Progenitor cell of endocrine pancreas (in vitro differentiated cells): ENCODE data around the gene CNKSR1. TPM values are rescaled to one million over a fixed set of nuclear protein-coding genes. Genes with fewer than 3 reads are reported as not detected.

Experiments
- DNase-seq: peaks from one replicate; pipeline ENCODE4 v3.0.0; 2021; ENCODE audit warnings: low spot score; ENCODE audit not compliant: unreplicated experiment
- H3K27ac Mint-ChIP-seq: 2 replicates; pipeline ENCODE4 v1.8.0; 2021; ENCODE audit warnings: mild to moderate bottlenecking, moderate library complexity, mixed read lengths
- H3K27me3 Mint-ChIP-seq: 2 replicates; pipeline ENCODE4 v1.8.0; 2021; ENCODE audit warnings: mixed read lengths
- H3K36me3 Mint-ChIP-seq: 2 replicates; pipeline ENCODE4 v1.8.0; 2022; ENCODE audit warnings: mixed read lengths; ENCODE audit not compliant: insufficient read depth
- H3K4me1 Mint-ChIP-seq: 2 replicates; pipeline ENCODE4 v1.8.0; 2021; ENCODE audit warnings: low read depth, mixed read lengths
- H3K4me3 Mint-ChIP-seq: 2 replicates; pipeline ENCODE4 v1.8.0; 2021; ENCODE audit warnings: low read depth, mild to moderate bottlenecking, moderate library complexity, mixed read lengths
- H3K9me3 Mint-ChIP-seq: 2 replicates; pipeline ENCODE4 v1.8.0; 2021; ENCODE audit warnings: low read depth, mixed read lengths
- CTCF ChIP-seq: fragments of 200-600 bp; sonication (generic); IDR thresholded peaks from one replicate; pipeline ENCODE4 v1.5.0; 2021; ENCODE audit warnings: antibody characterized with exemption, mild to moderate bottlenecking; ENCODE audit not compliant: unreplicated experiment
- total RNA-seq: library from RNA; stranded (reverse); gene quantifications from 2 replicates; pipeline ENCODE4 v1.2.1, GENCODE V29; 2021

The CNKSR1 gene
- total RNA-seq, 1 donor from 2014 or later: 52.1 TPM

DNA sequence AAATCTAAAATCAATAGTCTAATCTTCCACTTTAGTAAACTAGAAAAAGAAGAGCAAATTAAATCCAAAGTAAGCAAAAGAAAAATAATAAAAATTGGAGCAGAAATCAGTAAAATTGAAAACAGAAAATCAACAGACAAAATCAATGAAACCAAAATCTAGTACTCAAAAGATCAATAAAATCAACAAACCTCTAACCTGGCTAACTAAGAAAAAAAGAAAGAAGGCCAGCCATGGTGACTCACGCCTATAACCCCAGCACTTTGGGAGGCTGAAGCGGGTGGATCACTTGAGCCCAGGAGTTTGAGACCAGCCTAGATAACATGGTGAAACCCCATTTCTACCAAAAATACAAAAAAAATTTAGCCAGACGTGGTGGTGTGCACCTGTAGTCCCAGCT is 42.8 kb upstream of the CNKSR1 start:
- no peak for TF ChIP-seq CTCF
- Mint-ChIP-seq H3K4me3 (no peak overlapping the region), H3K27me3 (no peaks in the 10 kb centered on the region), H3K9me3 (peaks cover 5% of the 10 kb centered on the region), H3K4me1 (no peaks in the 10 kb centered on the region), H3K27ac (peak overlapping the region; percentile 33), H3K36me3 (no peaks in the 10 kb centered on the region)
- no peak for DNase-seq

DNA sequence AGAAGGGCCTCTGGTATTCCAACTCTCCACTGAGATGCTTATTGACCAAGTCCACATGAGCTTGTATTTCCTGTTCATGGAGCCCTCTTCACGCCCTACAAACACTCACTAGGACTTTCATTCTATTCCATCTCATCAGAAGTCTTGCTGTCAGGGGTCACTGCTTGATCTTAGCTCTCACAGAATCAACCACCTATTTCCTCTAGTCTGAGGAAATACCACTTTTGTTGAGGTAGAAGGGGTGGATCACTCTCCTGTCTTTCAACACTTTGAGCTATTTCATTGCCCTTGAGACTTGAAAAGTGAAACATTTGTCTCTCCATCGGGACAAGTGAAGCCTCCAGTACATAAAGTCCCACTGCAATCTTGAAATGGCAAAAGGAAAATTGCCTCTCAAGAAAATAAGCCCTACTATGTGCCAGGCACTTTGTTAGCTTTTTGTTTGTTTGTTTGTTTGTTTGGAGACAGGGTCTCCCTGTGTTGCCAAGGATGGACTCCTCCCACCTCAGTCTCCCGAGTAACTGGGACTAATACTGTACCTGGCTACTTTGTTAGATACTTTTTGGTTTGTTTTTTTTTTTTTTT is 38.2 kb upstream of the CNKSR1 start:
- DNase-seq: no peak
- H3K9me3 Mint-ChIP-seq: peaks cover 5% of the 10 kb centered on the region
- peaks cover 7% of the 10 kb centered on the region for H3K27me3 Mint-ChIP-seq
- H3K4me1 Mint-ChIP-seq: no peaks in the 10 kb centered on the region
- H3K27ac Mint-ChIP-seq: no peak overlapping the region
- H3K4me3 Mint-ChIP-seq: no peak overlapping the region
- H3K36me3 Mint-ChIP-seq: no peaks in the 10 kb centered on the region
- no peak for TF ChIP-seq CTCF

GRCh38 chr1:26142159-26142558 is 35.1 kb upstream of the CNKSR1 start:
- H3K4me1 Mint-ChIP-seq: no peaks in the 10 kb centered on the region
- H3K9me3 Mint-ChIP-seq: no peaks in the 10 kb centered on the region
- no peak overlapping the region for H3K4me3 Mint-ChIP-seq
- no peaks in the 10 kb centered on the region for H3K36me3 Mint-ChIP-seq
- no peak overlapping the region for H3K27ac Mint-ChIP-seq
- no peak for TF ChIP-seq CTCF
- peaks cover 10% of the 10 kb centered on the region for H3K27me3 Mint-ChIP-seq
- DNase-seq: no peak

- peak; percentile 81 for TF ChIP-seq CTCF
- Mint-ChIP-seq H3K36me3 (no peaks in the 10 kb centered on the region), H3K4me3 (no peak overlapping the region), H3K27me3 (peaks cover 18% of the 10 kb centered on the region), H3K27ac (no peak overlapping the region), H3K4me1 (no peaks in the 10 kb centered on the region), H3K9me3 (no peaks in the 10 kb centered on the region)
- peak; percentile 67 for DNase-seq
These were observed 32.0 kb upstream of the CNKSR1 start for GRCh38 chr1:26145041-26145959.

DNA sequence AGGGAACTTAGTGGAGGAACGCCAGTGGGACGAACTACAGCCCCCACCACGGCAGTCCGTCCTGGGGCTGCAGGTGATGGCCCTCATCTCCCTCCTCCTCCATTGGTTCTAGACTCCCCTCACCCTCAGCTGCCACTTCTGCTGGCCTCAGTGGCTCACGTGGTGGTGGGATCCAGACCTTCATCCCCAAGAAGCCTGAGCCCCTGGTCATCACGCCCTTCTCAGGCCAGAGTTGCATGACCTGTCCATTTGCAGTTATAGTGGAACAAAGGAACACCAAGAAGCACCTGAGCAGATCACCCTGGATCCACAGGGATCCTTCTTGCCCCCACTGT is 31.4 kb upstream of the CNKSR1 start:
- Mint-ChIP-seq H3K36me3 (no peaks in the 10 kb centered on the region), H3K4me1 (no peaks in the 10 kb centered on the region), H3K27ac (no peak overlapping the region), H3K9me3 (no peaks in the 10 kb centered on the region), H3K4me3 (no peak overlapping the region), H3K27me3 (peaks cover 18% of the 10 kb centered on the region)
- no peak for DNase-seq
- TF ChIP-seq CTCF: no peak
